Measurements from ENCODE around the gene AGMO. TPM values are rescaled to one million over a fixed set of nuclear protein-coding genes. Genes with fewer than 3 reads are reported as not detected.

The AGMO gene
- total RNA-seq, 1 experiment from 2014 or later: 0.77 TPM

DNA sequence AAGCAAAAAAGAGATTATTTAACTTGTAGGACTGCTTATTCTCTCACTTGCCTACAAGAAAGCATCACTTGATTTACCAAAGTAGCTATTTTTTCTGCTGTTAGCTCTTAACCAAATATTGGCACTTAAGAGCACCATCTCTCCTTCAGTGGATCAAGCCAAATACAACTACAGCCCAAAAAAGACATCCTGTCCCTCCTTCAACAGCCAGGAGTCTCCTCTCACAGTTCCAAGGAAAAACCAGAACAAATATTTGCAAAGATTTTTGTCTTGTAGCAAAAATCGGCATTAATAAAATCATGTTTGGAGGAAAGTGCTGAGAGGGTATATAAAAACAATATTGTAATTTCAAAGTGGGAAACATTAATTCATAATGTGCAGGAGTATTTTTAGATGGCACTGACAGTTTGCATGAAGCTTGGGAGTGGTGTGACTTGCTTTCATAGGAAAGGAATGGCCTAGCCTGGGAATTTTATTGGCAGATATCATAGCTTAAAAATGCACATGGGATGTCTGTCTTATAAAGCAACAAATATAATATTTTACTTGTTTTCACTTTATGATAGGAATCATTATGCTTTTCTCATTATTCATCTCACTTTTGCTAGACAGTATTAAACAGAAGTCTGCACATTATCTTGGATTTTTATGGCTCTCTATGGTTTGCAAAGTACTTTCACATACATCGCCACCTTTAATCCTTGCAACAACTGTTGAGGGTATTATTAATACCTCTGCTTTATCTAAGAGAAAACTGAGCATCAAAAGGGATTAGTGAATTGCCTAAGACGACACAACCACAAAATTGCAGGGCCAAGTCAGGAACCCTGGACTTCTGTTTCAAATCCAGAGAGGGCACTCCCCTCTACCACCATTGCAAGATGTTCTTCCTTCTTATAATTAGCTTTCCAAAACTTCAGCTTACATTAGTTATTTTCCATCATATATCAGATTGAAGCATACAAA is 103.5 kb downstream of the AGMO start:
- no peak overlapping the region; the same call in 1 of the 2 replicates for H3K27ac Mint-ChIP-seq
- H3K27me3 Mint-ChIP-seq (ENCODE audit: low read depth): no peaks in the 10 kb centered on the region
- H3K4me3 Mint-ChIP-seq: no peak overlapping the region
- ChIA-PET POLR2A (no interaction called here), CTCF (no interaction called here)
- peaks cover 16% of the 10 kb centered on the region for H3K4me1 Mint-ChIP-seq
- TF ChIP-seq EMX1 (CRISPR knock-in tag; IDR thresholded peaks at IDR 0.05) (no peak), IRF1 (CRISPR knock-in tag; IDR thresholded peaks at IDR 0.05) (no peak), ZNF121 (CRISPR knock-in tag; IDR thresholded peaks at IDR 0.05) (no peak), ZNF263 (CRISPR knock-in tag; IDR thresholded peaks at IDR 0.05; ENCODE audit: low read depth) (no peak), SMAD4 (CRISPR knock-in tag; IDR thresholded peaks at IDR 0.05) (no peak), ESRRA (CRISPR knock-in tag; IDR thresholded peaks at IDR 0.05; ENCODE audit: borderline replicate concordance) (no peak), MYBL2 (CRISPR knock-in tag; IDR thresholded peaks at IDR 0.05) (no peak), ZNF219 (CRISPR knock-in tag; IDR thresholded peaks at IDR 0.05; ENCODE audit: borderline replicate concordance) (no peak)
- TF ChIP-seq, protein P1, sequence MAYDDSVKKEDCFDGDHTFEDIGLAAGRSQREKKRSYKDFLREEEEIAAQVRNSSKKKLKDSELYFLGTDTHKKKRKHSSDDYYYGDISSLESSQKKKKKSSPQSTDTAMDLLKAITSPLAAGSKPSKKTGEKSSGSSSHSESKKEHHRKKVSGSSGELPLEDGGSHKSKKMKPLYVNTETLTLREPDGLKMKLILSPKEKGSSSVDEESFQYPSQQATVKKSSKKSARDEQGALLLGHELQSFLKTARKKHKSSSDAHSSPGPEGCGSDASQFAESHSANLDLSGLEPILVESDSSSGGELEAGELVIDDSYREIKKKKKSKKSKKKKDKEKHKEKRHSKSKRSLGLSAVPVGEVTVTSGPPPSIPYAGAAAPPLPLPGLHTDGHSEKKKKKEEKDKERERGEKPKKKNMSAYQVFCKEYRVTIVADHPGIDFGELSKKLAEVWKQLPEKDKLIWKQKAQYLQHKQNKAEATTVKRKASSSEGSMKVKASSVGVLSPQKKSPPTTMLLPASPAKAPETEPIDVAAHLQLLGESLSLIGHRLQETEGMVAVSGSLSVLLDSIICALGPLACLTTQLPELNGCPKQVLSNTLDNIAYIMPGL (CRISPR knock-in tag; IDR thresholded peaks at IDR 0.05): no peak
- TF ChIP-seq, protein P2, sequence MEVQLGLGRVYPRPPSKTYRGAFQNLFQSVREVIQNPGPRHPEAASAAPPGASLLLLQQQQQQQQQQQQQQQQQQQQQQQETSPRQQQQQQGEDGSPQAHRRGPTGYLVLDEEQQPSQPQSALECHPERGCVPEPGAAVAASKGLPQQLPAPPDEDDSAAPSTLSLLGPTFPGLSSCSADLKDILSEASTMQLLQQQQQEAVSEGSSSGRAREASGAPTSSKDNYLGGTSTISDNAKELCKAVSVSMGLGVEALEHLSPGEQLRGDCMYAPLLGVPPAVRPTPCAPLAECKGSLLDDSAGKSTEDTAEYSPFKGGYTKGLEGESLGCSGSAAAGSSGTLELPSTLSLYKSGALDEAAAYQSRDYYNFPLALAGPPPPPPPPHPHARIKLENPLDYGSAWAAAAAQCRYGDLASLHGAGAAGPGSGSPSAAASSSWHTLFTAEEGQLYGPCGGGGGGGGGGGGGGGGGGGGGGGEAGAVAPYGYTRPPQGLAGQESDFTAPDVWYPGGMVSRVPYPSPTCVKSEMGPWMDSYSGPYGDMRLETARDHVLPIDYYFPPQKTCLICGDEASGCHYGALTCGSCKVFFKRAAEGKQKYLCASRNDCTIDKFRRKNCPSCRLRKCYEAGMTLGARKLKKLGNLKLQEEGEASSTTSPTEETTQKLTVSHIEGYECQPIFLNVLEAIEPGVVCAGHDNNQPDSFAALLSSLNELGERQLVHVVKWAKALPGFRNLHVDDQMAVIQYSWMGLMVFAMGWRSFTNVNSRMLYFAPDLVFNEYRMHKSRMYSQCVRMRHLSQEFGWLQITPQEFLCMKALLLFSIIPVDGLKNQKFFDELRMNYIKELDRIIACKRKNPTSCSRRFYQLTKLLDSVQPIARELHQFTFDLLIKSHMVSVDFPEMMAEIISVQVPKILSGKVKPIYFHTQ (CRISPR knock-in tag; IDR thresholded peaks at IDR 0.05): no peak
- no peaks in the 10 kb centered on the region for H3K36me3 Mint-ChIP-seq
- no peaks in the 10 kb centered on the region for H3K9me3 Mint-ChIP-seq
- no peak for DNase-seq (ENCODE audit: low spot score)
- ATAC-seq: no peak

DNA sequence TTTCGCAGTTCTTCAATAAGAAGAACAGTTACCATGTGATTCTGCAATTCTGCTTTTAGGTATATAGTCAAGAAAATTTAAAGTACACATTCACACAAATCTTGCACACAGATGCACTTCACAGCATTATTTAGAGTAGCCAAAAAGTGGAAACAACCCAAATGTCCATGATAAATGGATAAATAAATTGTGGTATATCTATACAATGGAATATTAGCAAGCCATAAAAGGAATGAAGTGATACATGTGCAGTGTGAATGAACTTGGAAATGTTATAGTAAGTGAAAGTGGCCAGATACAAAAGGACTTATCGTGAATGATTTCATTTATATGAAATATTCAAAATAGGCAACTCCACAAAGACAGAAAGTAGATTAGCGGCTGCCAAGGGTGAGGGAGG is 109.1 kb downstream of the AGMO start:
- H3K27ac Mint-ChIP-seq: no peak overlapping the region
- ATAC-seq (no peak), DNase-seq (ENCODE audit: low spot score) (no peak)
- TF ChIP-seq MLX (CRISPR knock-in tag; IDR thresholded peaks at IDR 0.05) (no peak), CDX4 (CRISPR knock-in tag; IDR thresholded peaks at IDR 0.05; ENCODE audit: borderline replicate concordance) (no peak), CREM (CRISPR knock-in tag; IDR thresholded peaks at IDR 0.05) (no peak), ZNF425 (CRISPR knock-in tag; conservative IDR thresholded peaks at IDR 0.05) (no peak), STAT6 (CRISPR knock-in tag; conservative IDR thresholded peaks at IDR 0.05; ENCODE audit: low read depth) (no peak), ATF3 (CRISPR knock-in tag; conservative IDR thresholded peaks at IDR 0.05) (no peak), E2F4 (CRISPR knock-in tag; IDR thresholded peaks at IDR 0.05; ENCODE audit: borderline replicate concordance, low read depth) (no peak), ZNF219 (CRISPR knock-in tag; IDR thresholded peaks at IDR 0.05; ENCODE audit: borderline replicate concordance) (no peak)
- TF ChIP-seq, protein P3, sequence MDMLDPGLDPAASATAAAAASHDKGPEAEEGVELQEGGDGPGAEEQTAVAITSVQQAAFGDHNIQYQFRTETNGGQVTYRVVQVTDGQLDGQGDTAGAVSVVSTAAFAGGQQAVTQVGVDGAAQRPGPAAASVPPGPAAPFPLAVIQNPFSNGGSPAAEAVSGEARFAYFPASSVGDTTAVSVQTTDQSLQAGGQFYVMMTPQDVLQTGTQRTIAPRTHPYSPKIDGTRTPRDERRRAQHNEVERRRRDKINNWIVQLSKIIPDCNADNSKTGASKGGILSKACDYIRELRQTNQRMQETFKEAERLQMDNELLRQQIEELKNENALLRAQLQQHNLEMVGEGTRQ (CRISPR knock-in tag; IDR thresholded peaks at IDR 0.05): no peak
- no peak overlapping the region for H3K4me3 Mint-ChIP-seq
- ChIA-PET CTCF (no interaction called here), POLR2A (no interaction called here)
- H3K9me3 Mint-ChIP-seq: peaks cover 7% of the 10 kb centered on the region; the same call in 1 of the 2 replicates
- no peaks in the 10 kb centered on the region for H3K27me3 Mint-ChIP-seq (ENCODE audit: low read depth)
- peaks cover 3% of the 10 kb centered on the region; the same call in 1 of the 2 replicates for H3K4me1 Mint-ChIP-seq
- no peaks in the 10 kb centered on the region for H3K36me3 Mint-ChIP-seq
